HepG2 (cell line): ENCODE results near the gene ITCH. TPM values are rescaled to one million over a fixed set of nuclear protein-coding genes. Genes with fewer than 3 reads are reported as not detected.
A peak's percentile ranks its signal among the peaks of the same experiment; 100 is the strongest.

ENCODE experiments used
- EEA1 ChIP-seq: sonication (generic); formaldehyde crosslinking; IDR thresholded peaks from 2 replicates; pipeline ENCODE4 v1.5.1; 2020; ENCODE audit warnings: mild to moderate bottlenecking, missing genetic modification reagents, borderline replicate concordance
- ELF1 ChIP-seq: sonication (generic); formaldehyde crosslinking; IDR thresholded peaks from 2 replicates; pipeline ENCODE4 v1.4.0; 2020; ENCODE audit warnings: missing genetic modification reagents
- GABPB1 ChIP-seq: IDR thresholded peaks from 2 replicates; pipeline ENCODE4 v1.6.1; 2016; ENCODE audit warnings: mild to moderate bottlenecking, missing genetic modification reagents, moderate library complexity, missing compliant biosample characterization
- GTF3A ChIP-seq: sonication (generic); formaldehyde crosslinking; conservative IDR thresholded peaks from 2 replicates; pipeline ENCODE4 v1.4.0; 2020; ENCODE audit warnings: mild to moderate bottlenecking, missing genetic modification reagents
- KAT2B ChIP-seq: fragments of 150-350 bp; IDR thresholded peaks from 2 replicates; pipeline ENCODE4 v1.6.1; 2014; ENCODE audit warnings: low read depth, low read length, borderline replicate concordance
- MTA1 ChIP-seq: sonication (generic); formaldehyde crosslinking; IDR thresholded peaks from 2 replicates; pipeline ENCODE4 v1.4.0; 2020; ENCODE audit warnings: missing genetic modification reagents, mild to moderate bottlenecking, borderline replicate concordance
- PAF1 ChIP-seq: IDR thresholded peaks from 2 replicates; pipeline ENCODE4 v1.6.1; 2016; ENCODE audit warnings: missing genetic modification reagents, missing compliant biosample characterization
- ZFP36 ChIP-seq: fragments of 150-350 bp; IDR thresholded peaks from 2 replicates; pipeline ENCODE4 v1.6.1; 2018; ENCODE audit warnings: borderline replicate concordance, low read length, low read depth; ENCODE audit not compliant: partially characterized antibody
- ZNF124 ChIP-seq: sonication (generic); formaldehyde crosslinking; IDR thresholded peaks from 2 replicates; pipeline ENCODE4 v1.4.0; 2020; ENCODE audit warnings: missing genetic modification reagents
- ZNF296 ChIP-seq: sonication (generic); formaldehyde crosslinking; conservative IDR thresholded peaks from 2 replicates; pipeline ENCODE4 v1.5.0; 2020; ENCODE audit warnings: mild to moderate bottlenecking, missing genetic modification reagents
- ZNF331 ChIP-seq: sonication (generic); formaldehyde crosslinking; IDR thresholded peaks from 2 replicates; pipeline ENCODE4 v1.4.0; 2020; ENCODE audit warnings: missing genetic modification reagents
- ZNF34 ChIP-seq: sonication (generic); formaldehyde crosslinking; IDR thresholded peaks from 2 replicates; pipeline ENCODE4 v1.4.0; 2020; ENCODE audit warnings: mild to moderate bottlenecking, missing genetic modification reagents, borderline replicate concordance
- ZNF350 ChIP-seq: sonication (generic); formaldehyde crosslinking; IDR thresholded peaks from 2 replicates; pipeline ENCODE4 v1.4.0; 2020; ENCODE audit warnings: mild to moderate bottlenecking, low read depth, missing genetic modification reagents, borderline replicate concordance
- ZNF354B ChIP-seq: sonication (generic); formaldehyde crosslinking; IDR thresholded peaks from 2 replicates; pipeline ENCODE4 v1.8.0; 2022; ENCODE audit warnings: mild to moderate bottlenecking, missing genetic modification reagents
- ZNF446 ChIP-seq: sonication (generic); formaldehyde crosslinking; IDR thresholded peaks from 2 replicates; pipeline ENCODE4 v1.5.0; 2020; ENCODE audit warnings: mild to moderate bottlenecking, missing genetic modification reagents
- ZNF567 ChIP-seq: sonication (generic); formaldehyde crosslinking; IDR thresholded peaks from 2 replicates; pipeline ENCODE4 v1.8.1; 2023; ENCODE audit warnings: mild to moderate bottlenecking, missing genetic modification reagents, borderline replicate concordance
- ZNF615 ChIP-seq: sonication (generic); formaldehyde crosslinking; IDR thresholded peaks from 2 replicates; pipeline ENCODE4 v1.5.0; 2020; ENCODE audit warnings: mild to moderate bottlenecking, missing genetic modification reagents, borderline replicate concordance
- ZNF768 ChIP-seq: sonication (generic); formaldehyde crosslinking; IDR thresholded peaks from 2 replicates; pipeline ENCODE4 v1.4.0; 2020; ENCODE audit warnings: missing genetic modification reagents
- polyA plus RNA-seq, 8 experiments: library from polyadenylated mRNA; depleted of rRNA in 3 of 8; stranded (reverse) in 7 of 8; unstranded in 1 of 8; fragments of >200 nt; fragmentation: Illumina TruSeq in 4 of 8; extraction: Trizol in 4 of 8; gene quantifications; 2 replicates each; pipeline versions ENCODE4 v1.2.1 to v1.2.3, GENCODE V29; 2011 to 2016; ENCODE audit warnings: low read depth in 4 of 8, missing spikeins in 1 of 8, mixed read lengths in 1 of 8; ENCODE audit not compliant: insufficient read depth in 1 of 8
- total RNA-seq, 5 experiments: library from RNA; depleted of rRNA; stranded (reverse); fragments of >200 nt; fragmentation: Illumina TruSeq; extraction: Trizol; gene quantifications; 2 replicates each; pipeline ENCODE4 v1.2.3, GENCODE V29; 2016; ENCODE audit warnings: low read depth in 1 of 5
- TF ChIP-seq, protein P1 (sequence below): IDR thresholded peaks from 2 replicates; pipeline ENCODE4 v1.6.1; 2012; ENCODE audit warnings: low read depth, low read length, improper control_type of control experiment
- TF ChIP-seq, protein P2 (sequence below): IDR thresholded peaks from 2 replicates; pipeline ENCODE4 v1.6.1; 2016
- TF ChIP-seq, protein P3 (sequence below): sonication (generic); formaldehyde crosslinking; IDR thresholded peaks from 2 replicates; pipeline ENCODE4 v1.5.0; 2020; ENCODE audit warnings: mild to moderate bottlenecking, missing genetic modification reagents
- TF ChIP-seq, protein P4 (sequence below): sonication (generic); formaldehyde crosslinking; IDR thresholded peaks from 2 replicates; pipeline ENCODE4 v1.5.1; 2020; ENCODE audit warnings: mild to moderate bottlenecking, missing genetic modification reagents, borderline replicate concordance

Gene ITCH
- total and polyA plus RNA-seq, 2 of the 13 experiments (the other 11 are each of a cell fraction or from before 2014, with no cell fraction given): 20.5 to 112 TPM

DNA sequence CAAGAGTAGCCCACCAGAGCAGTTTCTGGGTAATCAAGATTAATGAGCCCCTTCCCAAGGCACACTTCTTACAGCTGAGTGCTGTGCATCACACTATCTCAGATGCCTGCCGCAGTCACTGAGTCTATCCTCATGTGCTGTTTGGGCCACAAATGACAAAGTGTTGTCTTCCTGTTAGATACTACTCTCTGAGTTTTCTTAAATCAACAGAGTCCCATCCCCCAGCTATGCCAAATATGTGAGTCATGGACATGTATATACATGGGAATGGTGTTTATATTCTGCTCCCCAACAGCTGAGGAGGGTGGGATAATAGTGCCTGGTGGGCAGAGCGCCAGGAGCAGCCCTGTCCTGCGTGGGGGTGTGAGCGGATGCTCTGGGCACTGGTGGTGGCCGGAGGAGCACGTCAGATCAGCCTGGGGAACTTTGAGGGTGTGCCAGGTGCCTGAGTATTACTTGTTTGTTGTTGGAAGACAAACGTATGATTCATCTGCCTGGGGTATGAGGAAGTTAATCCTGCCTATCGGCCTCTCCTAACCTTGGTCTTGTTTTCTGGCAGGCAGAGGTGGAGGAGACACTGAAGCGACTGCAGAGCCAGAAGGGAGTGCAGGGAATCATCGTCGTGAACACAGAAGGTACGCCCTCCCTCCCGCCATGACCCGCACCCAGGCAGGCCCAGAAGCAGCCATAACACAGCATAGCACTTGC, 162.8 kb downstream of the ITCH start (continued):
- TF ChIP-seq ZNF446 (no peak), ZNF34 (CRISPR knock-in tag) (peak; percentile 82; the same call in 1 of the 2 replicates), PAF1 (CRISPR knock-in tag) (peak; percentile 39; the same call in 1 of the 2 replicates), GABPB1 (CRISPR knock-in tag) (peak; percentile 69), ZFP36 (peak; percentile 47), ZNF124 (CRISPR knock-in tag) (0 out of 2 replicates have a peak, but pooled peaks have one; percentile 50), ELF1 (CRISPR knock-in tag) (peak; percentile 90), ZNF296 (CRISPR knock-in tag) (no peak), MTA1 (peak; percentile 88), GTF3A (CRISPR knock-in tag) (peak; percentile 81; the same call in 1 of the 2 replicates), EEA1 (CRISPR knock-in tag) (no peak), ZNF331 (CRISPR knock-in tag) (peak; percentile 58; the same call in 1 of the 2 replicates), ZNF350 (CRISPR knock-in tag) (peak; percentile 98), KAT2B (no peak), ZNF354B (0 out of 2 replicates have a peak, but pooled peaks have one; percentile 24), ZNF768 (CRISPR knock-in tag) (peak; percentile 39), ZNF567 (CRISPR knock-in tag) (peak; percentile 77; the same call in 1 of the 2 replicates), ZNF615 (CRISPR knock-in tag) (0 out of 2 replicates have a peak, but pooled peaks have one; percentile 30)
- TF ChIP-seq, protein P1, sequence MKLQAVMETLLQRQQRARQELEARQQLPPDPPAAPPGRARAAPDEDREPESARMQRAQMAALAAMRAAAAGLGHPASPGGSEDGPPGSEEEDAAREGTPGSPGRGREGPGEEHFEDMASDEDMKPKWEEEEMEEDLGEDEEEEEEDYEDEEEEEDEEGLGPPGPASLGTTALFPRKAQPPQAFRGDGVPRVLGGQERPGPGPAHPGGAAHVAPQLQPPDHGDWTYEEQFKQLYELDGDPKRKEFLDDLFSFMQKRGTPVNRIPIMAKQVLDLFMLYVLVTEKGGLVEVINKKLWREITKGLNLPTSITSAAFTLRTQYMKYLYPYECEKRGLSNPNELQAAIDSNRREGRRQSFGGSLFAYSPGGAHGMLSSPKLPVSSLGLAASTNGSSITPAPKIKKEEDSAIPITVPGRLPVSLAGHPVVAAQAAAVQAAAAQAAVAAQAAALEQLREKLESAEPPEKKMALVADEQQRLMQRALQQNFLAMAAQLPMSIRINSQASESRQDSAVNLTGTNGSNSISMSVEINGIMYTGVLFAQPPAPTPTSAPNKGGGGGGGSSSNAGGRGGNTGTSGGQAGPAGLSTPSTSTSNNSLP: peak; percentile 95
- TF ChIP-seq, protein P2, sequence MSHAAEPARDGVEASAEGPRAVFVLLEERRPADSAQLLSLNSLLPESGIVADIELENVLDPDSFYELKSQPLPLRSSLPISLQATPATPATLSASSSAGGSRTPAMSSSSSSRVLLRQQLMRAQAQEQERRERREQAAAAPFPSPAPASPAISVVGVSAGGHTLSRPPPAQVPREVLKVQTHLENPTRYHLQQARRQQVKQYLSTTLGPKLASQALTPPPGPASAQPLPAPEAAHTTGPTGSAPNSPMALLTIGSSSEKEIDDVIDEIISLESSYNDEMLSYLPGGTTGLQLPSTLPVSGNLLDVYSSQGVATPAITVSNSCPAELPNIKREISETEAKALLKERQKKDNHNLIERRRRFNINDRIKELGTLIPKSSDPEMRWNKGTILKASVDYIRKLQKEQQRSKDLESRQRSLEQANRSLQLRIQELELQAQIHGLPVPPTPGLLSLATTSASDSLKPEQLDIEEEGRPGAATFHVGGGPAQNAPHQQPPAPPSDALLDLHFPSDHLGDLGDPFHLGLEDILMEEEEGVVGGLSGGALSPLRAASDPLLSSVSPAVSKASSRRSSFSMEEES (CRISPR knock-in tag): peak; percentile 84
- TF ChIP-seq, protein P3, sequence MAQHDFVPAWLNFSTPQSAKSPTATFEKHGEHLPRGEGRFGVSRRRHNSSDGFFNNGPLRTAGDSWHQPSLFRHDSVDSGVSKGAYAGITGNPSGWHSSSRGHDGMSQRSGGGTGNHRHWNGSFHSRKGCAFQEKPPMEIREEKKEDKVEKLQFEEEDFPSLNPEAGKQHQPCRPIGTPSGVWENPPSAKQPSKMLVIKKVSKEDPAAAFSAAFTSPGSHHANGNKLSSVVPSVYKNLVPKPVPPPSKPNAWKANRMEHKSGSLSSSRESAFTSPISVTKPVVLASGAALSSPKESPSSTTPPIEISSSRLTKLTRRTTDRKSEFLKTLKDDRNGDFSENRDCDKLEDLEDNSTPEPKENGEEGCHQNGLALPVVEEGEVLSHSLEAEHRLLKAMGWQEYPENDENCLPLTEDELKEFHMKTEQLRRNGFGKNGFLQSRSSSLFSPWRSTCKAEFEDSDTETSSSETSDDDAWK (CRISPR knock-in tag): no peak
- TF ChIP-seq, protein P4, sequence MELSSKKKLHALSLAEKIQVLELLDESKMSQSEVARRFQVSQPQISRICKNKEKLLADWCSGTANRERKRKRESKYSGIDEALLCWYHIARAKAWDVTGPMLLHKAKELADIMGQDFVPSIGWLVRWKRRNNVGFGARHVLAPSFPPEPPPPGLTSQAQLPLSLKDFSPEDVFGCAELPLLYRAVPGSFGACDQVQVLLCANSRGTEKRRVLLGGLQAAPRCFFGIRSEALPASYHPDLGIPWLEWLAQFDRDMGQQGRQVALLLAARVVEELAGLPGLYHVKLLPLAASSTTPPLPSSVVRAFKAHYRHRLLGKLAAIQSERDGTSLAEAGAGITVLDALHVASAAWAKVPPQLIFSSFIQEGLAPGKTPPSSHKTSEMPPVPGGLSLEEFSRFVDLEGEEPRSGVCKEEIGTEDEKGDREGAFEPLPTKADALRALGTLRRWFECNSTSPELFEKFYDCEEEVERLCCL (CRISPR knock-in tag): no peak
